Activated naive CD8-positive, alpha-beta T cell treated with anti-CD3 and anti-CD28 coated beads, Interleukin-2, amount 50 U/mL, for 16 hours (primary cell): ENCODE measurements around the gene OGT.
"Not testable (repeated sequence)": the region's sequence is repeated elsewhere in the genome, so short reads cannot be mapped to it uniquely, and the experiment has no call there.

Experiments
- DNase-seq: peaks from one replicate; pipeline ENCODE4 v3.0.0-alpha.2; 2020; ENCODE audit warnings: low read depth, low spot score

Gene OGT

DNA sequence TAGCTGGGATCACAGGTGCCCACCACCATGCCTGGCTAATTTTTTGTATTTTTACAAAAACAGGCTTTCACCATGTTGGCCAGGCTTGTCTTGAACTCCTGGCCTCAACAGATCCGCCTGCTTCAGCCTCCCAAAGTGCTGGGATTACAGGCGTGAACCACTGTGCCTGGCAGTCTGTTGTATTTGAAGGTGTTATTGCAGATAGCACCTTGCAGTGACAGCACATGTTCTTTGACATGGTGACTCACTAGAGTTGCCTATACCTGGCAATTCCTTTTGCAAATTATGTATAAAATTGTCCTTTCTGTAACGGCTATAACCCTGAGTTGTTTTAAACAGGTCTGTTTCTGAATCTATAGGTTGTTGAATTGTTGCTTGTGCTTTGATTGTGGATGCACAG, 7.9 kb downstream of the OGT start:
- no peak for DNase-seq

- no peak for DNase-seq
Measured at GRCh38 chrX:71541210-71542022, 8.5 kb downstream of the OGT start.

DNA sequence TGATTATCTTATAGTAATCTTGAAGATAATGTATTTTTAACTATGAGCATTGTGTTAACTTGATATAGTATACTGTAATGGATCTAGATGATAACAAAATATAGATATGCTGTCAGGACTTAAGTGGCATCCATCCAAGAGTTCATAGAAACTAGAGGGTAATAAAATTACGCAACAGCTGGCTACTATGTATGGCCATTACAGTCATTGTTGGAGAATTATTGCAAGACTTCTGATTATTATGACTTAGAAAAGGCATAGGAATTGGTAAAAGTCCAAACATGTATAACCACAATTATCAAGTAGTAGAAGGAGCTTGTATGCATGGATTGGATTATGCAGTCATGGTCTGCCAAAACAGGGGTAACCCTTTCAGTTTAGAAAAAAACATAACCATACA, 9.5 kb downstream of the OGT start:
- DNase-seq: no peak

DNA sequence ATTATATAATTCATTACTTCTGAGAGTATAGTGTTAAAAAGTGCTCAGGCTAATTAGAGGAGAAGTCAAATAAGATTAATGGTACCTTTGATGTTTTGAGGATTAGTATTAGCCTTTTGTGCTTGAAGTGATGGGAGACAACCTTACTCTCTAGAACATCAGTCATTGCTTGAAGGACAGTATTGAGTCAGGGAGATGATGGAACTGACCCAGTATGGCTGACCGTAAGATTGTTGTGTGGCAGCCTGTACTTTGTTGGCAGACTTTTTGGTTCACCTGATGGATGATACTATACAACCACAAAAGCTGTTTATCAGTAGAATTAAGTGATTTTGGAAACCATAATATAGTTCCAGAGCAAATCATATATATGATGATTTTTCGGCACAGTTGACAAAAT, 9.9 kb downstream of the OGT start:
- DNase-seq: no peak

- DNase-seq: no peak
Measured at GRCh38 chrX:71543316-71543715, 10.4 kb downstream of the OGT start.

- DNase-seq: no peak
Measured at GRCh38 chrX:71545364-71545763, 12.5 kb downstream of the OGT start.

- no peak for DNase-seq
Measured at GRCh38 chrX:71546879-71547278, 14.0 kb downstream of the OGT start.

- DNase-seq: no peak
Measured at GRCh38 chrX:71547339-71547738, 14.4 kb downstream of the OGT start.

DNA sequence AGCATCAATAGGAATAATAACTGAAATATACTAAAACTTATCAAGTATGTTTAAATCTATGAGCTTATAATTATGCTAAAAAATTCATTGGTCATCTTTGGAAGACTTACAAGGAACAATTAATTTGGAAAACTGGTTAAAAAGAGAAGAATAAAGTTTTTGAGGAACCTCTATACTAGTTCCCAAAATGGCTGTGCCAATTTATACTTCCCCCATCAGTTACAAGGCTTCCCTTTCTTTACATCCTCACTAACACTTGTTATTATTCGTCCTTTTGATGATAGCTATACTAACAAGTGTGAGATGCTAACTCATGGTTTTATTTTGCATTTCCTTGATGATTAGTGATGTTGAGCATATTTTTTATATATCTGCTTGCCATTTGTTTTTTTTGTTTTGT, 17.1 kb downstream of the OGT start:
- no peak for DNase-seq

DNA sequence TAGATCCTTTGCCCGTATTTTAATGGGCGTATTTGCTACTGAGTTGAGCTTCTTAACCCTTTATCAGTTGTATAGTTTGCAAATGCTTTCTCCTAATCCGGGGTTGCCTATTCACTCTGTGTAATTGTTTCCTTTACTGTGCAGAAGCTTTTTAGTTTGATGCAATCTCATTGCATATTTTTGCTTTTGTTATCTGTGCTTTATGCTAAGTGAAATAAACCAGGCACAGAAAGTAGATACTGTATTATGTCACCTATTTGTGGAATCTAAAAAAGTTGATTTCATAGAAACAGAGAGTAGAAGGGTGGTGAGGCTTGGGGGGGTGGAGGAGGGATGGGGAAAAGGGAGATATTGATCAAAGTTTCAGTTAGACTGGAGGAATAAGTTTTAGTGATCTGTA, 17.7 kb downstream of the OGT start:
- no peak for DNase-seq

DNA sequence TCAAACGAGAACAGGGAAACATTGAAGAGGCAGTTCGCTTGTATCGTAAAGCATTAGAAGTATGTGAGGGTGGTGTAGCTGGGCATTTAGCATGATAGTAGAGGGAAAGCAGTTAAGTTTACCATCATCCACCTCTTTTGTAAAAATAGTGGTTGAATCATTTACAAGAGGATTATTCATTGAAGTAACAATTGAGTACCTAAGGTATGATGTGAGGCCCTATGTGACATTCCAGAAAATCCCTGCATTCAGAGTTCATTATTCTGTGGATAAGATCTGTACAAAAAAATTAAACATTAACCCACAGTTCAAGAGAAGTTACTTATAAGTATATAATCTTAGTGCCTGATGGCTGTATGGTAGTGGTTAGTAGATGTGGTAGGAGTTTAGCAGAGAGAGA, 23.1 kb downstream of the OGT start:
- DNase-seq: no peak

DNA sequence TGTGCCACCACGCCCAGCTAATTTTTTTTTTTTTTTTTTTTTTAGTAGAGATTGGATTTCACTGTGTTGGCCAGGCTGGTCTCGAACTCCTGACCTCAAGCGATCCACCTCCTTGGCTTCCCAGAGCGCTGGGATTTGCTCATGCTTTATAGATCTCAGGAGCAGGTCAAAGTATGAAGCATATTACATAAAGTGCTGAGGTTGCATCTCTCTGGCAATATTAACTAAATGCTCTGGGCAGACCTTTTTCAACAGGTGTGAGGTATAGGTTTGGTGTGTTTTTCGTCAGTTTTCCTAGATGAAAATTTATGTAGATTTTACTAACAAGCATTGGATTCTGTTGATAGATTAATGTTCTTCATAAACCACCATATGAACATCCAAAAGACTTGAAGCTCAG, 26.0 kb downstream of the OGT start:
- no peak for DNase-seq

DNA sequence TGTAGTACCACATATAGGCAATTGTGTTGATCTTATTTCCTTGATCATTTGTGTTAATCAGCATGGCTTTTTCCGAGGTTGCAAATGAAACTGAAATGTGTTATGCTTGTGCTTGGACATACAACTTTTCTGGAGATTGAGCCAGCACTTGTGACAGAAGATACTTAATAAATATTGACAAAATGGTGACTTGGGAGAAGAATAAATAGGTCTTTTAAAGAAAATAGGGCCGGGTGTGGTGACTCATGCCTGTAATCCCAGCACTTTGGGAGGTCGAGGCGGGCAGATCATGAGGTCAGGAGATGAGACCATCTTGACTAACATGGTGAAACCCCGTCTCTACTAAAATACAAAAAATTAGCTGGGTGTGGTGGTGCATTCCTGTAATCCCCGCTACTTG, 26.9 kb downstream of the OGT start:
- not testable (repeated sequence) for DNase-seq

GRCh38 chrX:71563921-71564320, 31.0 kb downstream of the OGT start:
- DNase-seq: no peak

- DNase-seq: no peak
Measured at GRCh38 chrX:71565474-71566041, 32.7 kb downstream of the OGT start.

- DNase-seq: not testable (repeated sequence)
Measured at GRCh38 chrX:71571390-71571789, 38.5 kb downstream of the OGT start.

GRCh38 chrX:71573590-71573989, 40.7 kb downstream of the OGT start:
- no peak for DNase-seq

GRCh38 chrX:71577682-71578081, 44.8 kb downstream of the OGT start:
- no peak for DNase-seq

DNA sequence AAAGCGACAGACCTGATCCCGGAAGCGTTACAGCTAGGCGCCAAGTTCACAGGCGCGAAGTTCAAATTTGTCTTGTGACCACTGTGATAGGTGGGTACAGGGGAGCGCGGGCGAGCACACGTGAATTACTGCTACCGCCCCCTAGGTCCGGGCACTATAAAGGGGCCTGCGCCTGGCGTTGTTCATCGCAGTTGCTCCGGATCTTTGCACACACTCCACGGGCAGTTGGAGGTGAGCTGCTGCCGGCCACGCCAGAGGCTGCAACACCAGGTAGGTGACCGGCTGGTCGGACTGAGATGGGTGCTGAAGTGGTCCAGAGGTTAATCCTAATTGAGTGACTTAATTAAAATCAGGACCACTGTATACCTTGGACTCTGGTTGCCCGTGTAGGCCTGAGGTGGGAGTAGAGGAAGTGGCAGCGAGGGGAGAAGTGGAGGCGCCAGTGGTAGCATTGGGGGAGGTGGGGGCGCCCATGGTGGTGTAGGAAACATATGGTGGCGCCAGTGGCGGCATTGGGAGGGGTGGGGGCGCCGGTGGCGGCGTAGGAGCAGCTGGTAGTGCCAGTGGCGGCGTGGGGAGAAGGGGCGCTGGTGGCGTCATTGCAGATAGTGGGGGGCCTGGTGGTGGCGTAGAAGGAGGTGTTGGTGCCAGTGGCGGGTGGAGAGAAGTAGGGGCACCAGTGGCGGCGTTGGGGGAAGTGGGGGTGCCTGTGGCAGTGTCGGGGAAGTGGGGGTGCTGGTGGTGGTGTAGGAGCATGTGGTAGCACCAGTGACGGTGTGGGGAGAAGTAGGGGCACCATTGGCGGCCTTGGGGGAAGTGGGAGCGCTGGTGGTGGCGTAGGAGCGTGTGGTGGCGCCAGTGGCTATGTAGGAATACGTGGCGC, 45.6 kb downstream of the OGT start, which contains the start of gene GCNA:
TSS of gene GCNA (plus strand) at position 185 of the 883 bp plus-strand sequence. CDS start 2,385 bp downstream, outside the sequence.
- DNase-seq: no peak

DNA sequence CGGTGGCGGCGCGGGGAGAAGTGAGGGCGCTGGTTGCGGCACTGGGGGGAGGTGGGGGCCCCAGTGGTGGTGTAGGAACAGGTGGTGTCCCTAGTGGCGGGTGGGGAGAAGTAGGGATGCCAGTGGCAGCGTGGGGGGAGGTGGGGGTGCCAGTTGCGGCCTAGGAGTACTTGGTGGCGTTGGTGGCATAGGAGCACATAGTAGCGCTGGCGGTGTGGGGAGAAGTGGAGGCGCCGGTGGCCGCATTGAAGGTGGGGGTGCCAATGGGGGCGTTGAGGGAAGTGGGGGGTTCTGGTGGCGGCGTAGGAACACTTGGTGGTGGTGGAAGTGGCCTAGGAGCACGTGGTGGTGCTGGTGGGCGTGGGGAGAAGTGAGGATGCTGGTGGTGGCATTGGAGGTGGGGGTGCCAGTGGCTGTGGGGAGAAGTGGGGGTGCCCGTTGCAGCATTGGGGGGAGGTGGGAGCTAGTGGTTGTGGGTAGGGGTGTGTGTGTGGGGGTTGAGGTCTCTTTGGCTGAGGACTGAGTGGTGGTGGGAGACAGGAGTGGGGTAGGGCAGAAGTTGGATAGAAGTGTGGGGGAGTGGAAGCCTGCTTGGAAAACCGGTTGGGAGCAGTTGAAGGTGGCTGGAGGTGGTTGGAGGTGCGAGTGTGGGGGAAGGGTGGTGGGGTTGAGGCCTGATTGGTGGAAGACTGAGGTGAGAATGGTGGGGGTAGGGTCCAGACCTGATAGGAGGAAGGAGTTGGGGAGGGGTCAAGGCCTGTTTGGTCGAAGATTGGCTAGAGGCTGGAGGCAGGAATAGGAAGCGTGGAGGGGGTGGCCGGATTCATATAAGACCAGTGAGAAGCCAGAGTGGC, 46.5 kb downstream of the OGT start:
- no peak for DNase-seq

- DNase-seq: no peak
Measured at GRCh38 chrX:71579990-71580380, 47.1 kb downstream of the OGT start.
